ENCODE results near the gene ADM.

The ADM gene

DNA sequence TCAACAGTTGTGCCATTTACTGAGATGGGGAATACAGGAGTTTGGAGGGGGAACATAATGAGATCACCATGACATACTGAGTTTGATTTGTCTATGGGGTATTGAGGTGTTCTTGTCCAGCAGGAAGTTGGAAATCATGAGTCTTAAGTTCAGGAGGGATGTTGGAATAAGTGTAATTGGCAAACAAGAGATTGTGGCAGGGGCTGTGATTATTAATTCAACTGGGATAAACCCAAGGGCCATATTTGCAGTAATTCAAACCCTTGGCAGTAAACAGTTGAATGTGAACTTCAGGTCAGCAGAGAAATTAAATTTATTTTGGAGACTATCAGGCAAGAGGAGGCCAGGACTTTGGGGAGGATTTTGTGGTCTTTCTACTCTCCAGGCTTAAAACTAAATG is 33.4 kb downstream of the ADM start:
- DNase-seq (ENCODE audit: low read depth, low spot score), result no peak
- Histone ChIP-seq H3K9ac (ENCODE audit: insufficient read length) (no peak overlapping the region), H3K4me3 (no peak overlapping the region), H3K27ac (no peak overlapping the region), H3K9me3 (ENCODE audit: low read depth, low read length) (no peaks in the 10 kb centered on the region), H3K36me3 (ENCODE audit: insufficient read depth, low read length) (no peaks in the 10 kb centered on the region)
- TF ChIP-seq EZH2 (IDR thresholded peaks at IDR 0.05) (no peak), FOXP2 (optimal IDR thresholded peaks at IDR 0.05; ENCODE audit: control extremely low read depth, extremely low read length, insufficient read depth) (no peak), POLR2AphosphoS5 (IDR thresholded peaks at IDR 0.05; ENCODE audit: borderline replicate concordance, low read depth, low read length) (no peak)

GRCh38 chr11:10348650-10349280 is 43.9 kb downstream of the ADM start:
- Histone ChIP-seq H3K36me3 (ENCODE audit: insufficient read depth, low read length) (no peaks in the 10 kb centered on the region), H3K27ac (no peak overlapping the region), H3K4me3 (no peak overlapping the region), H3K9me3 (ENCODE audit: low read depth, low read length) (no peaks in the 10 kb centered on the region), H3K9ac (ENCODE audit: insufficient read length) (no peak overlapping the region)
- TF ChIP-seq FOXP2 (optimal IDR thresholded peaks at IDR 0.05; ENCODE audit: control extremely low read depth, extremely low read length, insufficient read depth) (no peak), POLR2AphosphoS5 (IDR thresholded peaks at IDR 0.05; ENCODE audit: borderline replicate concordance, low read depth, low read length) (no peak), EZH2 (IDR thresholded peaks at IDR 0.05) (no peak)
- no peak for DNase-seq (ENCODE audit: low read depth, low spot score)

GRCh38 chr11:10349281-10349665 is 44.4 kb downstream of the ADM start:
- Histone ChIP-seq H3K4me3 (no peak overlapping the region), H3K9ac (ENCODE audit: insufficient read length) (no peak overlapping the region)

DNA sequence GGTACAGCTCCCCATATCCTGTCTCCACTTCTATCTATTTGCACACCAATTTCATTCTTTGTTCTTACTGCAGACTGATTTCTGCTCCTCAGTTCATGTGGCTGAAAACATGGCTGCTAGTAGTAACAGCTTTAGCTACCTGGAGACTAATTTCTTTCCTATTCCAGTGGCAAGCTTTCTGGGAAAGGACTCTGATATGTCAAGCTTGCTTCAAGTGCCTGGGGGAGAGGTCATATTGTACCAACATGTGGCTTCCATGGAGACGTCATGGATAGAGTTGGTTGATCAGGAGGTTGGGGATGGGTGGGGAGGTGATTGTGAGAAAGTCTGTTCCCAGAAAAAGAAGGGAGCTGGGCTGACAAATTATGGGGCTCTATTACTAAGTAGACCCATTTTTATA is 44.9 kb downstream of the ADM start:
- no peak for TF ChIP-seq POLR2AphosphoS5 (IDR thresholded peaks at IDR 0.05; ENCODE audit: borderline replicate concordance, low read depth, low read length)
- no peak for TF ChIP-seq FOXP2 (optimal IDR thresholded peaks at IDR 0.05; ENCODE audit: control extremely low read depth, extremely low read length, insufficient read depth)
- no peak overlapping the region for H3K27ac ChIP-seq
- H3K36me3 ChIP-seq (ENCODE audit: insufficient read depth, low read length), result no peaks in the 10 kb centered on the region
- H3K4me3 ChIP-seq, result no peak overlapping the region
- no peak overlapping the region for H3K9ac ChIP-seq (ENCODE audit: insufficient read length)
- H3K9me3 ChIP-seq (ENCODE audit: low read depth, low read length), result no peaks in the 10 kb centered on the region
- DNase-seq (ENCODE audit: low read depth, low spot score), result no peak

More at GRCh38 chr11:10349281-10349665, 44.4 kb downstream of the ADM start:
- no peak for TF ChIP-seq EZH2 (IDR thresholded peaks at IDR 0.05)
- TF ChIP-seq POLR2AphosphoS5 (IDR thresholded peaks at IDR 0.05; ENCODE audit: borderline replicate concordance, low read depth, low read length), result no peak
- TF ChIP-seq FOXP2 (optimal IDR thresholded peaks at IDR 0.05; ENCODE audit: control extremely low read depth, extremely low read length, insufficient read depth), result no peak
- no peaks in the 10 kb centered on the region for H3K9me3 ChIP-seq (ENCODE audit: low read depth, low read length)
- no peak for DNase-seq (ENCODE audit: low read depth, low spot score)
- H3K27ac ChIP-seq, result no peak overlapping the region
- H3K36me3 ChIP-seq (ENCODE audit: insufficient read depth, low read length), result no peaks in the 10 kb centered on the region

DNA sequence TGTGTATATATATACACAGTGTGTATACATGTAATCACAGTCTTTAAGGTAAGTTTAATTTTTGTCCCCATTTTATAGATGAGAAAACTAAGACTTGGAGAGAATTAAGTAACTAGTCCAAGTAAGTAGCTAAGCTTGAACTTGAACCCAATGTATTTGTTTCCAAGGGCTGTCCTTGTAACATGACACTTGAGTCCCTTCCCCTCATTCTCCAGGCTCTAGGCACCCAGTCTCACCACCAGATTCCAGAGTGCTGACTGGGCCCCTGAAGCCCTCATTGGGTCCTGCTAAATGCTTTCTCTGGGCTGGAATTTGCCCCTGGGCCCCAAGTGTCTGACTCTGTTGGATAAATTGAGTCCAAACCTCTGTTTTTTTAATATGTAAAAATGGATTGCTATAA is 45.5 kb downstream of the ADM start:
- H3K9me3 ChIP-seq (ENCODE audit: low read depth, low read length), result no peaks in the 10 kb centered on the region
- DNase-seq (ENCODE audit: low read depth, low spot score), result no peak
- no peak overlapping the region for H3K4me3 ChIP-seq
- H3K9ac ChIP-seq (ENCODE audit: insufficient read length), result no peak overlapping the region
- H3K27ac ChIP-seq, result no peak overlapping the region
- TF ChIP-seq FOXP2 (optimal IDR thresholded peaks at IDR 0.05; ENCODE audit: control extremely low read depth, extremely low read length, insufficient read depth) (no peak), POLR2AphosphoS5 (IDR thresholded peaks at IDR 0.05; ENCODE audit: borderline replicate concordance, low read depth, low read length) (no peak), EZH2 (IDR thresholded peaks at IDR 0.05) (no peak)
- H3K36me3 ChIP-seq (ENCODE audit: insufficient read depth, low read length), result no peaks in the 10 kb centered on the region

DNA sequence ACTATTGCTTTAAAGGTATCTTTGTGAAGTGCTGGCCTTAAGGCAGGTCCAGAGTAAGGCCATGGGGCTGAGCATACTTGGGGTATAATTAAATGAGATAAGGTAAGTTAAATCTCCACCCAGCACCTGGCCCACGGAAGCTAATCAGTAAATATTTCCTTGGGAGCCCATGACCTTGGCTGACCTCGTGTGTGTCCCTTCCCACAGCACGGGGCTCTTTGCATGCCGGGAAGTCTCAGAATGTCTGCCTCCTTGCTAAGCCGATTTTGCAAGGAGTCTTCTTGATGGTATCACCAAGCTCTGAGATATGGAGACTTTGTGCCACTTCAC is 46.5 kb downstream of the ADM start:
- no peak overlapping the region for H3K4me3 ChIP-seq
- no peak overlapping the region for H3K9ac ChIP-seq (ENCODE audit: insufficient read length)
- H3K27ac ChIP-seq, result no peak overlapping the region
- no peaks in the 10 kb centered on the region for H3K9me3 ChIP-seq (ENCODE audit: low read depth, low read length)
- no peak for DNase-seq (ENCODE audit: low read depth, low spot score)
- H3K36me3 ChIP-seq (ENCODE audit: insufficient read depth, low read length), result no peaks in the 10 kb centered on the region
- no peak for TF ChIP-seq EZH2 (IDR thresholded peaks at IDR 0.05)
- TF ChIP-seq FOXP2 (optimal IDR thresholded peaks at IDR 0.05; ENCODE audit: control extremely low read depth, extremely low read length, insufficient read depth), result no peak
- no peak for TF ChIP-seq POLR2AphosphoS5 (IDR thresholded peaks at IDR 0.05; ENCODE audit: borderline replicate concordance, low read depth, low read length)

DNA sequence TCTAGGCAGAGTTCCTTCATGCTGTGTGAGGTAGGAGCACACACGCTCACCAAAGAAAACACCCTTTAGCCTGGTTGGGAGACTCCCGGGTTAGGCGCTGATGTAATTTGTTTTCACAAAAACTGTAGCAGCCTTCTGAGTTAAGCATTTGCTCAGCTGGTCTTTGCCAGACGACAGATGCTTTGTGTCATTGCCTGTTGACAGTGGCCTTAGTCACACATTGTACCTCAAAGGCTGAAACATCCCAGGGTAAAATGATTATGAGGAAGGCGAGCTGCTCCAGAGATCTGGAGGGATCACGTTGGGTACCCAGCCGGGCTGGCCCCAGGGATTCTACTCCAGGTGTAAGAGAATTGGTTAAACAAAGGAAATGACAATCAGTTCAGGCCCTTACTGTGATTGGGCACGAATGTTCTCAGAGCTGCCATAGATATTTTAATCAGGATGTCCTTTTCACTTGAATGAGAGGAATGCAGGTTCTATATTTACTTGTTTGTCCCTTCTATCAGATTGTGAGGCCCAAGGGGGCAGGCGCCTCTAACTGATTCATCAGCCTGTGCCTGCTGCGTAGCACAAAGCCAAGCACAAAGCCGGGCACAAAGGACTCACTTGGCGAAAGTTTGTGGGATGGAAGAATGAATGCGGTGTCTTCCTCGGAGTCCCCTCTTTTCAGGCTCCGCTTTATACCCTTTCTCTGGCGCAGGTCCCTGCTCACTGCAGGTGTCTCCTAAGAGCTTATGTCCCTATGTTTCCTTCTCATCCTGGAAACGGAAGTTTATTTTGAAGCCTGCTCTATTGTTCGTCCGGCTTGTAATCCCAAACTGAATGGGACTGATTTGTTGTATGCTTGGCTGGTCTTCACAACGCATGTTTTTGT is 47.1 kb downstream of the ADM start:
- no peaks in the 10 kb centered on the region for H3K9me3 ChIP-seq (ENCODE audit: low read depth, low read length)
- H3K36me3 ChIP-seq (ENCODE audit: insufficient read depth, low read length), result no peaks in the 10 kb centered on the region
- no peak overlapping the region for H3K9ac ChIP-seq (ENCODE audit: insufficient read length)
- no peak for DNase-seq (ENCODE audit: low read depth, low spot score)
- H3K27ac ChIP-seq, result no peak overlapping the region
- no peak overlapping the region for H3K4me3 ChIP-seq
- TF ChIP-seq FOXP2 (optimal IDR thresholded peaks at IDR 0.05; ENCODE audit: control extremely low read depth, extremely low read length, insufficient read depth) (no peak), EZH2 (IDR thresholded peaks at IDR 0.05) (no peak), POLR2AphosphoS5 (IDR thresholded peaks at IDR 0.05; ENCODE audit: borderline replicate concordance, low read depth, low read length) (no peak)

DNA sequence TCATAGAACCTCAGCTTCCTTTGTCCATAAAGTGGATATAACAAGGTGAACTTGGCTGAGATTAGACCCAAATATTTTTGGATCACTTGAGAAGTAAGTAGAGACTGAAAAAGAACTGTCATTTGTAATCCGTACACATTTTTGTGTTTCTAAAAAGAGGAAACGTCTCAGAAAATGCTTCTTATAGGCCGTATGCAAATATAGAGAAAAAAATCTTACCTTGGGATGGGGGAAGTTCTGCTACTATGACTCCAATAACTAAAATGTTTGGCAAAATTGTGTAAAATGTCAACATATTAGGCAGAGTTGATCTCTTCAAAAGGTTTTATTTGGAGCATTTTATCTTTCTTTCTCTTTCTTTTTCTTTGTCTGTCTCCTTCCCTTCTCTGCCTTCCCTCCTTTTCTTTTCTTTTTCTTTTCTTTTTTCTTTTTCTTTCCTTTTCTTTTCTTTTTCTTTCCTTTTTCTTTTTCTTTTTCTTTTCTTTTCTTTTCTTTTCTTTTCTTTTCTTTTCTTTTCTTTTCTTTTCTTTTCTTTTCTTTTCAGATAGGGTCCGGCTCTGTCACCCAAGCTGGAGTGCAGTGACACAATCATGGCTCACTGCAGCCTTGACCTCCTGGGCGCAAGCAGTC is 48.2 kb downstream of the ADM start:
- DNase-seq (ENCODE audit: low read depth, low spot score), result no peak
- H3K27ac ChIP-seq, result no peak overlapping the region
- TF ChIP-seq POLR2AphosphoS5 (IDR thresholded peaks at IDR 0.05; ENCODE audit: borderline replicate concordance, low read depth, low read length), result no peak
- no peak for TF ChIP-seq EZH2 (IDR thresholded peaks at IDR 0.05)
- no peak for TF ChIP-seq FOXP2 (optimal IDR thresholded peaks at IDR 0.05; ENCODE audit: control extremely low read depth, extremely low read length, insufficient read depth)
- H3K36me3 ChIP-seq (ENCODE audit: insufficient read depth, low read length), result no peaks in the 10 kb centered on the region
- no peak overlapping the region for H3K9ac ChIP-seq (ENCODE audit: insufficient read length)
- H3K4me3 ChIP-seq, result no peak overlapping the region
- no peaks in the 10 kb centered on the region for H3K9me3 ChIP-seq (ENCODE audit: low read depth, low read length)
